GM23338 (cell line): ENCODE measurements around the gene SLC32A1. TPM values are rescaled to one million over a fixed set of nuclear protein-coding genes. Genes with fewer than 3 reads are reported as not detected.

Experiments
- ATAC-seq: fragments of 200-7000 bp; cut with Tn5 transposase; 3 replicates; pipeline ENCODE4 v1.9.1; 2020
- DNase-seq: peaks from one replicate; pipeline ENCODE4 v3.0.0-alpha.2; 2015; ENCODE audit warnings: low spot score
- H2AFZ ChIP-seq: fragments of 200-600 bp; sonication (generic); 2 replicates; pipeline ENCODE4 v1.8.0; 2016; ENCODE audit warnings: antibody characterized with exemption, mild to moderate bottlenecking, moderate library complexity
- H3F3A ChIP-seq: fragments of 200-600 bp; sonication (generic); replicated peaks from 2 replicates; pipeline ENCODE4 v1.8.0; 2017; ENCODE audit warnings: antibody characterized with exemption, mixed run types, low read depth
- H3K27ac ChIP-seq: fragments of 200-600 bp; sonication (generic); 2 replicates; pipeline ENCODE4 v1.6.1; 2016; ENCODE audit warnings: low read depth
- H3K27me3 ChIP-seq: fragments of 200-600 bp; sonication (generic); 2 replicates; pipeline ENCODE4 v1.8.0; 2016; ENCODE audit warnings: mild to moderate bottlenecking, mixed run types, moderate library complexity; ENCODE audit not compliant: insufficient read depth
- H3K36me3 ChIP-seq: fragments of 200-600 bp; sonication (generic); 2 replicates; pipeline ENCODE4 v1.8.0; 2016; ENCODE audit warnings: mild to moderate bottlenecking; ENCODE audit not compliant: insufficient read depth
- H3K4me1 ChIP-seq: fragments of 200-600 bp; sonication (generic); 2 replicates; pipeline ENCODE4 v1.8.0; 2016; ENCODE audit warnings: mild to moderate bottlenecking, moderate library complexity; ENCODE audit not compliant: insufficient read depth
- H3K4me2 ChIP-seq: fragments of 200-600 bp; sonication (generic); 2 replicates; pipeline ENCODE4 v1.7.1; 2017; ENCODE audit warnings: mixed run types
- H3K4me3 ChIP-seq: fragments of 200-600 bp; sonication (generic); 2 replicates; pipeline ENCODE4 v1.6.1; 2016; ENCODE audit warnings: mixed run types
- H3K79me2 ChIP-seq: fragments of 200-600 bp; sonication (generic); replicated peaks from 2 replicates; pipeline ENCODE4 v1.8.0; 2017; ENCODE audit warnings: mild to moderate bottlenecking; ENCODE audit not compliant: insufficient read depth
- H3K9me2 ChIP-seq: fragments of 200-600 bp; sonication (generic); 2 replicates; pipeline ENCODE4 v1.8.0; 2017; ENCODE audit not compliant: insufficient read depth
- H4K20me1 ChIP-seq: fragments of 200-600 bp; sonication (generic); replicated peaks from 2 replicates; pipeline ENCODE4 v1.8.0; 2017; ENCODE audit warnings: mild to moderate bottlenecking; ENCODE audit not compliant: insufficient read depth
- H3K27ac Mint-ChIP-seq: 2 replicates; pipeline ENCODE4 v1.8.0; 2020; ENCODE audit warnings: inconsistent platforms, mild to moderate bottlenecking, moderate library complexity, mixed read lengths
- H3K27me3 Mint-ChIP-seq: 3 replicates; pipeline ENCODE4 v1.8.0; 2022; ENCODE audit warnings: low read depth, mild to moderate bottlenecking, moderate library complexity, mixed read lengths, inconsistent platforms; ENCODE audit not compliant: insufficient read depth, poor library complexity
- H3K36me3 Mint-ChIP-seq: 3 replicates; pipeline ENCODE4 v1.8.0; 2021; ENCODE audit warnings: low read depth, mild to moderate bottlenecking, inconsistent platforms, moderate library complexity, mixed read lengths
- H3K4me1 Mint-ChIP-seq: 3 replicates; pipeline ENCODE4 v1.8.0; 2020; ENCODE audit warnings: mild to moderate bottlenecking, inconsistent platforms, mixed read lengths
- H3K4me3 Mint-ChIP-seq: 3 replicates; pipeline ENCODE4 v1.8.0; 2021; ENCODE audit warnings: moderate library complexity, mild to moderate bottlenecking, inconsistent platforms, mixed read lengths
- H3K9me3 Mint-ChIP-seq: 3 replicates; pipeline ENCODE4 v1.8.0; 2020; ENCODE audit warnings: moderate library complexity, mild to moderate bottlenecking, inconsistent platforms, mixed read lengths
- CREB1 ChIP-seq: fragments of 250-450 bp; sonication (Bioruptor Pico); IDR thresholded peaks from 2 replicates; pipeline ENCODE4 v1.5.0; 2020; ENCODE audit warnings: low read depth, mild to moderate bottlenecking, moderate library complexity
- EZH2 ChIP-seq: fragments of 200-600 bp; sonication (generic); IDR thresholded peaks from one replicate; pipeline ENCODE4 v1.8.0; 2017; ENCODE audit warnings: antibody characterized with exemption, mild to moderate bottlenecking, low read depth; ENCODE audit not compliant: unreplicated experiment
- JUNB ChIP-seq: IDR thresholded peaks from one replicate; pipeline ENCODE4 v1.6.1; 2016; ENCODE audit warnings: antibody characterized with exemption; ENCODE audit not compliant: unreplicated experiment
- POLR2AphosphoS5 ChIP-seq: IDR thresholded peaks from 2 replicates; pipeline ENCODE4 v1.6.1; 2016; ENCODE audit warnings: antibody characterized with exemption, low read depth
- STAT1 ChIP-seq: IDR thresholded peaks from one replicate; pipeline ENCODE4 v1.6.1; 2016; ENCODE audit warnings: antibody characterized with exemption; ENCODE audit not compliant: unreplicated experiment
- ZNF114 ChIP-seq: fragments of 250-450 bp; sonication (Bioruptor Pico); IDR thresholded peaks from 2 replicates; pipeline ENCODE4 v1.5.0; 2020; ENCODE audit warnings: mild to moderate bottlenecking, moderate library complexity
- ZNF331 ChIP-seq: fragments of 250-450 bp; sonication (Bioruptor Pico); IDR thresholded peaks from 2 replicates; pipeline ENCODE4 v1.5.0; 2020; ENCODE audit warnings: low read depth, mild to moderate bottlenecking, moderate library complexity
- long read RNA-seq: library from polyadenylated mRNA; unstranded; transcript quantifications from one replicate; pipeline ENCODE4 v2.0.0, GENCODE V29; 2020; ENCODE audit not compliant: unreplicated experiment
- polyA plus RNA-seq: library from polyadenylated mRNA; unstranded; fragments of >200 nt; fragmentation: Nextera tagmentation; extraction: Ambion mirVana; gene quantifications from 2 replicates; pipeline ENCODE4 v1.2.1, GENCODE V29; 2016
- total RNA-seq: library from RNA; depleted of rRNA; stranded (reverse); fragments of >200 nt; shearing (Covaris generic); gene quantifications from 2 replicates; pipeline ENCODE4 v1.2.3, GENCODE V29; 2014; rRNA removed
- TF ChIP-seq, protein P1 (sequence below): IDR thresholded peaks from one replicate; pipeline ENCODE4 v1.6.1; 2018; ENCODE audit warnings: antibody characterized with exemption; ENCODE audit not compliant: unreplicated experiment
- TF ChIP-seq, protein P2 (sequence below): fragments of 250-450 bp; sonication (Bioruptor Pico); IDR thresholded peaks from 2 replicates; pipeline ENCODE4 v1.5.0; 2020; ENCODE audit warnings: mild to moderate bottlenecking, moderate library complexity

SLC32A1 gene, protein sequence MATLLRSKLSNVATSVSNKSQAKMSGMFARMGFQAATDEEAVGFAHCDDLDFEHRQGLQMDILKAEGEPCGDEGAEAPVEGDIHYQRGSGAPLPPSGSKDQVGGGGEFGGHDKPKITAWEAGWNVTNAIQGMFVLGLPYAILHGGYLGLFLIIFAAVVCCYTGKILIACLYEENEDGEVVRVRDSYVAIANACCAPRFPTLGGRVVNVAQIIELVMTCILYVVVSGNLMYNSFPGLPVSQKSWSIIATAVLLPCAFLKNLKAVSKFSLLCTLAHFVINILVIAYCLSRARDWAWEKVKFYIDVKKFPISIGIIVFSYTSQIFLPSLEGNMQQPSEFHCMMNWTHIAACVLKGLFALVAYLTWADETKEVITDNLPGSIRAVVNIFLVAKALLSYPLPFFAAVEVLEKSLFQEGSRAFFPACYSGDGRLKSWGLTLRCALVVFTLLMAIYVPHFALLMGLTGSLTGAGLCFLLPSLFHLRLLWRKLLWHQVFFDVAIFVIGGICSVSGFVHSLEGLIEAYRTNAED
- total RNA-seq = 0.08 and 0.87 TPM in 2 replicates
- 0.09 TPM in 1 of 2 replicates, not detected in the other for polyA plus RNA-seq
- long read RNA-seq = 0 reads

DNA sequence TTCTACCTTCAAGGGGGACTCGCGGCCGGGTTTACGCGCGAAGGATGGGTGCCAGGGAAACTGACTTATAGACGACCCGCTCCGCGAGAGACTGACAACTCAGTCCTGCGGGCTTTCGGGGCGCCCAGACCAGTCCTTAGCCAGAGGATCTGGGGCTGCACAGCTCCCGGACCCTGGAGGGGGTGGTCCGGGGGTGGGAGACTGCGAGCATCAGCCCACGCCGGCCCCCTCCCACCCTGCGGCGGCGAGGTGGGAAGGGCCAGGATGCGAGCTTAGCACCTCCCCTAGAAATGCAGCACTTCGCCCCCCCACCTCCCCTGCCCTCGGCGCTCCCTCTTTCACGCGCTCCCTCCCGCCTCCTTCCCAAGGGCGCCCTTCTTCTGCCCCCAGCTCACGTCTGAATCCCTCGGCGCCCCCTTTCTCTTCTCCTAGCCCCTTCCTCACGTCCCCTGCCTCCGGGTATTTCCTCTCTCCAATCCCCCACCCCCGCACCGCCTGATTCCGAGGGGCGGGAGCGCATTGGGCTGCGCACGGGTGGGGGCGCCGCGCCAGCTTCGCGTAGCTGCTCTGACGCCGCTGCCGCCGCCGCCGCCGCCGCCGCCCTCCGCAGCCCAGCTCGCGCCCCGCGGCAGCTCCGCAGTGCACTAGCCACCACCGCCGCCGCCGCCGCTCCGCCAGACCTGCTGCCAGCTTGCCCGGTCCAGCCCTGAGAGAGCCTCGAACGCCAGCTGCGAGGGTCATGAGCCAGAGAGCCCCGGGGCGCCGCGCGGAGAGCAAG is at the start of gene SLC32A1:
TSS of gene SLC32A1 (plus strand) at position 639 of the 778 bp plus-strand sequence. CDS start 239 bp downstream, outside the sequence.
- peak within 1 kb of the TSS; percentile 83 for H3K4me2 ChIP-seq
- DNase-seq = peak; percentile 80
- H3K36me3 ChIP-seq = no peaks in the 10 kb centered on the region
- Mint-ChIP-seq H3K27me3 (peaks cover 92% of the 10 kb centered on the region), H3K4me1 (peaks cover 51% of the 10 kb centered on the region), H3K36me3 (no peaks in the 10 kb centered on the region; the same call in 2 of the 3 replicates), H3K27ac (no peak within 1 kb of the TSS), H3K4me3 (peak within 1 kb of the TSS; percentile 71), H3K9me3 (peaks cover 7% of the 10 kb centered on the region)
- H3F3A ChIP-seq = peaks cover 12% of the 10 kb centered on the region
- H4K20me1 ChIP-seq = peaks cover 5% of the 10 kb centered on the region; the same call in 1 of the 2 replicates
- H2AFZ ChIP-seq = peak within 1 kb of the TSS; percentile 99
- no peaks in the 10 kb centered on the region for H3K79me2 ChIP-seq
- peak within 1 kb of the TSS; percentile 61 for H3K4me3 ChIP-seq
- H3K4me1 ChIP-seq = peaks cover 34% of the 10 kb centered on the region
- H3K27me3 ChIP-seq = peaks cover 100% of the 10 kb centered on the region
- peak; percentile 0; the same call in 2 of the 3 replicates for ATAC-seq
- no peak for TF ChIP-seq JUNB
- peak; percentile 81 for TF ChIP-seq EZH2
- TF ChIP-seq CREB1 (CRISPR knock-in tag) = 0 out of 2 replicates have a peak, but pooled peaks have one; percentile 40
- H3K9me2 ChIP-seq = no peaks in the 10 kb centered on the region
- H3K27ac ChIP-seq = no peak within 1 kb of the TSS

DNA sequence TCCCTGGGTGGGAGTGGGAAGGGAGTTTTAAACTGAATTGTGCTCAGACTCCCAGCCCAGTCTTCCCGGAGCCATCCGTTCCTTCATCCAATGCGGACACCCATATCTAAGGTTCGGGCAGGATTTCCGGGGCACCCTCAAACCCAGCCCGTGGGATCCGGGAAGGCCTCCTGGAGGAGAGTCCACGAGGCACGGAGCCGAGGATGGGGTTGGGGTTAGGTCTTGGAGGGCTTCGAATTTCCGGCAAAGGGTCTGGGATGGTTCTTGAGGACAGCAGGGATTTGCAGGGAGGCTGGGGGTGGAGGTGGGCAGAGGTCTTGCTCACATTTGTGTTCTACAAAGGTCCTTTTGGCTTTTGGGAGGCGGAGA is 49.5 kb upstream of the SLC32A1 start:
- peak; percentile 17 for DNase-seq
- H2AFZ ChIP-seq = peak overlapping the region; percentile 96
- H3K27ac Mint-ChIP-seq = no peak overlapping the region
- TF ChIP-seq POLR2AphosphoS5 (no peak), ZNF331 (no peak), STAT1 (no peak), ZNF114 (CRISPR knock-in tag) (no peak)
- TF ChIP-seq, protein P1, sequence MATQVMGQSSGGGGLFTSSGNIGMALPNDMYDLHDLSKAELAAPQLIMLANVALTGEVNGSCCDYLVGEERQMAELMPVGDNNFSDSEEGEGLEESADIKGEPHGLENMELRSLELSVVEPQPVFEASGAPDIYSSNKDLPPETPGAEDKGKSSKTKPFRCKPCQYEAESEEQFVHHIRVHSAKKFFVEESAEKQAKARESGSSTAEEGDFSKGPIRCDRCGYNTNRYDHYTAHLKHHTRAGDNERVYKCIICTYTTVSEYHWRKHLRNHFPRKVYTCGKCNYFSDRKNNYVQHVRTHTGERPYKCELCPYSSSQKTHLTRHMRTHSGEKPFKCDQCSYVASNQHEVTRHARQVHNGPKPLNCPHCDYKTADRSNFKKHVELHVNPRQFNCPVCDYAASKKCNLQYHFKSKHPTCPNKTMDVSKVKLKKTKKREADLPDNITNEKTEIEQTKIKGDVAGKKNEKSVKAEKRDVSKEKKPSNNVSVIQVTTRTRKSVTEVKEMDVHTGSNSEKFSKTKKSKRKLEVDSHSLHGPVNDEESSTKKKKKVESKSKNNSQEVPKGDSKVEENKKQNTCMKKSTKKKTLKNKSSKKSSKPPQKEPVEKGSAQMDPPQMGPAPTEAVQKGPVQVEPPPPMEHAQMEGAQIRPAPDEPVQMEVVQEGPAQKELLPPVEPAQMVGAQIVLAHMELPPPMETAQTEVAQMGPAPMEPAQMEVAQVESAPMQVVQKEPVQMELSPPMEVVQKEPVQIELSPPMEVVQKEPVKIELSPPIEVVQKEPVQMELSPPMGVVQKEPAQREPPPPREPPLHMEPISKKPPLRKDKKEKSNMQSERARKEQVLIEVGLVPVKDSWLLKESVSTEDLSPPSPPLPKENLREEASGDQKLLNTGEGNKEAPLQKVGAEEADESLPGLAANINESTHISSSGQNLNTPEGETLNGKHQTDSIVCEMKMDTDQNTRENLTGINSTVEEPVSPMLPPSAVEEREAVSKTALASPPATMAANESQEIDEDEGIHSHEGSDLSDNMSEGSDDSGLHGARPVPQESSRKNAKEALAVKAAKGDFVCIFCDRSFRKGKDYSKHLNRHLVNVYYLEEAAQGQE = no peak
- TF ChIP-seq, protein P2, sequence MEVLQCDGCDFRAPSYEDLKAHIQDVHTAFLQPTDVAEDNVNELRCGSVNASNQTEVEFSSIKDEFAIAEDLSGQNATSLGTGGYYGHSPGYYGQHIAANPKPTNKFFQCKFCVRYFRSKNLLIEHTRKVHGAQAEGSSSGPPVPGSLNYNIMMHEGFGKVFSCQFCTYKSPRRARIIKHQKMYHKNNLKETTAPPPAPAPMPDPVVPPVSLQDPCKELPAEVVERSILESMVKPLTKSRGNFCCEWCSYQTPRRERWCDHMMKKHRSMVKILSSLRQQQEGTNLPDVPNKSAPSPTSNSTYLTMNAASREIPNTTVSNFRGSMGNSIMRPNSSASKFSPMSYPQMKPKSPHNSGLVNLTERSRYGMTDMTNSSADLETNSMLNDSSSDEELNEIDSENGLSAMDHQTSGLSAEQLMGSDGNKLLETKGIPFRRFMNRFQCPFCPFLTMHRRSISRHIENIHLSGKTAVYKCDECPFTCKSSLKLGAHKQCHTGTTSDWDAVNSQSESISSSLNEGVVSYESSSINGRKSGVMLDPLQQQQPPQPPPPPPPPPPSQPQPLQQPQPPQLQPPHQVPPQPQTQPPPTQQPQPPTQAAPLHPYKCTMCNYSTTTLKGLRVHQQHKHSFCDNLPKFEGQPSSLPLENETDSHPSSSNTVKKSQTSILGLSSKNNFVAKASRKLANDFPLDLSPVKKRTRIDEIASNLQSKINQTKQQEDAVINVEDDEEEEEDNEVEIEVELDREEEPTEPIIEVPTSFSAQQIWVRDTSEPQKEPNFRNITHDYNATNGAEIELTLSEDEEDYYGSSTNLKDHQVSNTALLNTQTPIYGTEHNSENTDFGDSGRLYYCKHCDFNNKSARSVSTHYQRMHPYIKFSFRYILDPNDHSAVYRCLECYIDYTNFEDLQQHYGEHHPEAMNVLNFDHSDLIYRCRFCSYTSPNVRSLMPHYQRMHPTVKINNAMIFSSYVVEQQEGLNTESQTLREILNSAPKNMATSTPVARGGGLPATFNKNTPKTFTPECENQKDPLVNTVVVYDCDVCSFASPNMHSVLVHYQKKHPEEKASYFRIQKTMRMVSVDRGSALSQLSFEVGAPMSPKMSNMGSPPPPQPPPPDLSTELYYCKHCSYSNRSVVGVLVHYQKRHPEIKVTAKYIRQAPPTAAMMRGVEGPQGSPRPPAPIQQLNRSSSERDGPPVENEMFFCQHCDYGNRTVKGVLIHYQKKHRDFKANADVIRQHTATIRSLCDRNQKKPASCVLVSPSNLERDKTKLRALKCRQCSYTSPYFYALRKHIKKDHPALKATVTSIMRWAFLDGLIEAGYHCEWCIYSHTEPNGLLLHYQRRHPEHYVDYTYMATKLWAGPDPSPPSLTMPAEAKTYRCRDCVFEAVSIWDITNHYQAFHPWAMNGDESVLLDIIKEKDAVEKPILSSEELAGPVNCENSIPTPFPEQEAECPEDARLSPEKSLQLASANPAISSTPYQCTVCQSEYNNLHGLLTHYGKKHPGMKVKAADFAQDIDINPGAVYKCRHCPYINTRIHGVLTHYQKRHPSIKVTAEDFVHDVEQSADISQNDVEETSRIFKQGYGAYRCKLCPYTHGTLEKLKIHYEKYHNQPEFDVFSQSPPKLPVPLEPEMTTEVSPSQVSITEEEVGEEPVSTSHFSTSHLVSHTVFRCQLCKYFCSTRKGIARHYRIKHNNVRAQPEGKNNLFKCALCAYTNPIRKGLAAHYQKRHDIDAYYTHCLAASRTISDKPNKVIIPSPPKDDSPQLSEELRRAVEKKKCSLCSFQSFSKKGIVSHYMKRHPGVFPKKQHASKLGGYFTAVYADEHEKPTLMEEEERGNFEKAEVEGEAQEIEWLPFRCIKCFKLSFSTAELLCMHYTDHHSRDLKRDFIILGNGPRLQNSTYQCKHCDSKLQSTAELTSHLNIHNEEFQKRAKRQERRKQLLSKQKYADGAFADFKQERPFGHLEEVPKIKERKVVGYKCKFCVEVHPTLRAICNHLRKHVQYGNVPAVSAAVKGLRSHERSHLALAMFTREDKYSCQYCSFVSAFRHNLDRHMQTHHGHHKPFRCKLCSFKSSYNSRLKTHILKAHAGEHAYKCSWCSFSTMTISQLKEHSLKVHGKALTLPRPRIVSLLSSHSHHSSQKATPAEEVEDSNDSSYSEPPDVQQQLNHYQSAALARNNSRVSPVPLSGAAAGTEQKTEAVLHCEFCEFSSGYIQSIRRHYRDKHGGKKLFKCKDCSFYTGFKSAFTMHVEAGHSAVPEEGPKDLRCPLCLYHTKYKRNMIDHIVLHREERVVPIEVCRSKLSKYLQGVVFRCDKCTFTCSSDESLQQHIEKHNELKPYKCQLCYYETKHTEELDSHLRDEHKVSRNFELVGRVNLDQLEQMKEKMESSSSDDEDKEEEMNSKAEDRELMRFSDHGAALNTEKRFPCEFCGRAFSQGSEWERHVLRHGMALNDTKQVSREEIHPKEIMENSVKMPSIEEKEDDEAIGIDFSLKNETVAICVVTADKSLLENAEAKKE (CRISPR knock-in tag) = no peak

More for the DNA sequence above, 49.5 kb upstream of the SLC32A1 start:
- H3K36me3 Mint-ChIP-seq = no peaks in the 10 kb centered on the region; the same call in 2 of the 3 replicates
- peaks cover 27% of the 10 kb centered on the region for H3K4me1 Mint-ChIP-seq
- peaks cover 11% of the 10 kb centered on the region; the same call in 1 of the 2 replicates for H3F3A ChIP-seq
- H3K36me3 ChIP-seq = no peaks in the 10 kb centered on the region
- H3K4me3 Mint-ChIP-seq = peak overlapping the region; percentile 84
- H3K4me2 ChIP-seq = peak overlapping the region; percentile 82
- H3K27ac ChIP-seq = no peak overlapping the region
- H3K27me3 Mint-ChIP-seq = peaks cover 28% of the 10 kb centered on the region
- H3K79me2 ChIP-seq = no peaks in the 10 kb centered on the region
- H3K9me3 Mint-ChIP-seq = no peaks in the 10 kb centered on the region; the same call in 2 of the 3 replicates
- ATAC-seq = peak; percentile 11
- H3K9me2 ChIP-seq = no peaks in the 10 kb centered on the region
- H3K4me3 ChIP-seq = peak overlapping the region; percentile 88
- H3K27me3 ChIP-seq = peaks cover 43% of the 10 kb centered on the region
- H3K4me1 ChIP-seq = peaks cover 27% of the 10 kb centered on the region
- peaks cover 3% of the 10 kb centered on the region; the same call in 1 of the 2 replicates for H4K20me1 ChIP-seq
